ENCODE results near the gene C7orf25. TPM values are rescaled to one million over a fixed set of nuclear protein-coding genes. Genes with fewer than 3 reads are reported as not detected.

The C7orf25 gene
- total RNA-seq, 1 experiment from 2014 or later: 5.5 TPM

GRCh38 chr7:42868480-42868879 lies 43.4 kb downstream of the C7orf25 start:
- CTCF ChIA-PET: no interaction called here
- DNase-seq (ENCODE audit: low spot score): no peak

More at GRCh38 chr7:42868480-42868879, 43.4 kb downstream of the C7orf25 start:
- Mint-ChIP-seq H3K27ac (peak overlapping the region; percentile 92; the same call in 1 of the 2 replicates), H3K9me3 (peaks cover 62% of the 10 kb centered on the region), H3K4me3 (no peak overlapping the region), H3K36me3 (peaks cover 76% of the 10 kb centered on the region), H3K27me3 (ENCODE audit: low read depth) (peaks cover 17% of the 10 kb centered on the region), H3K4me1 (peaks cover 41% of the 10 kb centered on the region)
- no peak for ATAC-seq
- no peak for TF ChIP-seq ATF2 (CRISPR knock-in tag; IDR thresholded peaks at IDR 0.05; ENCODE audit: borderline replicate concordance, low read depth)
- no peak for TF ChIP-seq ZNF232 (CRISPR knock-in tag; IDR thresholded peaks at IDR 0.05)
- TF ChIP-seq ATF1 (CRISPR knock-in tag; IDR thresholded peaks at IDR 0.05): no peak
- no peak for TF ChIP-seq NR1H2 (CRISPR knock-in tag; IDR thresholded peaks at IDR 0.05)
- no peak for TF ChIP-seq EMX1 (CRISPR knock-in tag; IDR thresholded peaks at IDR 0.05)
- POLR2A ChIA-PET: no interaction called here

Other genes starting within 250 kb of the C7orf25 start
- 203 to 228 TPM (median 219 TPM) in 3 replicates for gene PSMA2, start 20.1 kb upstream of the C7orf25 start, total RNA-seq (2021)
- gene MRPL32, start 20.3 kb upstream of the C7orf25 start, total RNA-seq (2021): 72.2 to 84.4 TPM (median 75.7 TPM) in 3 replicates
- gene HECW1, start 200.6 kb upstream of the C7orf25 start, total RNA-seq (2021): 4.9 to 6.1 TPM (median 5.4 TPM) in 3 replicates